Activated naive CD4-positive, alpha-beta T cell treated with anti-CD3 and anti-CD28 coated beads, Interleukin-2, amount 50 U/mL, for 24 hours (primary cell): ENCODE measurements around the gene DND1.
"Not testable (repeated sequence)": the region's sequence is repeated elsewhere in the genome, so short reads cannot be mapped to it uniquely, and the experiment has no call there.

Source experiments
- H3K27ac Mint-ChIP-seq: one replicate; pipeline ENCODE4 v1.8.0; 2021; ENCODE audit warnings: mild to moderate bottlenecking, mixed read lengths
- H3K27me3 Mint-ChIP-seq: one replicate; pipeline ENCODE4 v1.8.0; 2021; ENCODE audit warnings: mixed read lengths
- H3K36me3 Mint-ChIP-seq: one replicate; pipeline ENCODE4 v1.8.0; 2021; ENCODE audit warnings: mixed read lengths
- H3K4me1 Mint-ChIP-seq: one replicate; pipeline ENCODE4 v1.8.0; 2021; ENCODE audit warnings: mixed read lengths
- H3K4me3 Mint-ChIP-seq: one replicate; pipeline ENCODE4 v1.8.0; 2021; ENCODE audit warnings: mild to moderate bottlenecking, mixed read lengths
- H3K9me3 Mint-ChIP-seq: one replicate; pipeline ENCODE4 v1.8.0; 2021; ENCODE audit warnings: mixed read lengths

DND1 gene

GRCh38 chr5:140673187-140673976 is at the start of gene DND1:
Gene DND1 (minus strand): TSS chr5:140673576. CDS start chr5:140673542, 34 bp downstream.
- H3K36me3 Mint-ChIP-seq = peaks cover 14% of the 10 kb centered on the region
- H3K9me3 Mint-ChIP-seq = no peaks in the 10 kb centered on the region
- H3K27me3 Mint-ChIP-seq = no peaks in the 10 kb centered on the region
- H3K4me1 Mint-ChIP-seq = no peaks in the 10 kb centered on the region
- no peak within 1 kb of the TSS for H3K27ac Mint-ChIP-seq
- no peak within 1 kb of the TSS for H3K4me3 Mint-ChIP-seq

- H3K4me1 Mint-ChIP-seq, H3K27me3 Mint-ChIP-seq, H3K27ac Mint-ChIP-seq, H3K9me3 Mint-ChIP-seq, H3K36me3 Mint-ChIP-seq, H3K4me3 Mint-ChIP-seq: not testable (repeated sequence)
These were observed 48.0 kb upstream of the DND1 start for GRCh38 chr5:140721395-140721794.

GRCh38 chr5:140720738-140721137 is 47.4 kb upstream of the DND1 start:
- H3K27ac Mint-ChIP-seq, H3K9me3 Mint-ChIP-seq, H3K4me1 Mint-ChIP-seq, H3K4me3 Mint-ChIP-seq, H3K27me3 Mint-ChIP-seq, H3K36me3 Mint-ChIP-seq: not testable (repeated sequence)

- Mint-ChIP-seq H3K4me3 (no peak overlapping the region), H3K27me3 (peaks cover 5% of the 10 kb centered on the region), H3K9me3 (no peaks in the 10 kb centered on the region), H3K27ac (no peak overlapping the region), H3K36me3 (no peaks in the 10 kb centered on the region), H3K4me1 (peaks cover 5% of the 10 kb centered on the region)
These were observed 44.9 kb upstream of the DND1 start for GRCh38 chr5:140718266-140718592.

GRCh38 chr5:140716238-140716637 is 42.9 kb upstream of the DND1 start:
- peaks cover 17% of the 10 kb centered on the region for H3K4me1 Mint-ChIP-seq
- H3K27ac Mint-ChIP-seq, H3K27me3 Mint-ChIP-seq, H3K9me3 Mint-ChIP-seq, H3K36me3 Mint-ChIP-seq, H3K4me3 Mint-ChIP-seq: not testable (repeated sequence)

- Mint-ChIP-seq H3K27me3 (no peaks in the 10 kb centered on the region), H3K4me1 (peaks cover 30% of the 10 kb centered on the region), H3K9me3 (no peaks in the 10 kb centered on the region), H3K4me3 (no peak overlapping the region), H3K36me3 (no peaks in the 10 kb centered on the region), H3K27ac (peak overlapping the region; percentile 69)
These were observed 40.3 kb upstream of the DND1 start for GRCh38 chr5:140713562-140714094.

- H3K9me3 Mint-ChIP-seq = no peaks in the 10 kb centered on the region
- H3K27ac Mint-ChIP-seq = peak overlapping the region; percentile 80
- no peaks in the 10 kb centered on the region for H3K27me3 Mint-ChIP-seq
- peaks cover 30% of the 10 kb centered on the region for H3K4me1 Mint-ChIP-seq
- peak overlapping the region; percentile 95 for H3K4me3 Mint-ChIP-seq
- peaks cover 3% of the 10 kb centered on the region for H3K36me3 Mint-ChIP-seq
These were observed 38.4 kb upstream of the DND1 start for GRCh38 chr5:140711794-140712193.

- H3K4me1 Mint-ChIP-seq = peaks cover 30% of the 10 kb centered on the region
These were observed 37.6 kb upstream of the DND1 start for GRCh38 chr5:140710899-140711552.

GRCh38 chr5:140708787-140709186 is 35.4 kb upstream of the DND1 start:
- not testable (repeated sequence) for H3K27ac Mint-ChIP-seq

More at GRCh38 chr5:140710899-140711552, 37.6 kb upstream of the DND1 start:
- Mint-ChIP-seq H3K27ac (peak overlapping the region; percentile 99), H3K36me3 (peaks cover 4% of the 10 kb centered on the region), H3K27me3 (no peaks in the 10 kb centered on the region), H3K9me3 (no peaks in the 10 kb centered on the region), H3K4me3 (peak overlapping the region; percentile 95)

GRCh38 chr5:140707812-140708211 is 34.4 kb upstream of the DND1 start:
- H3K27me3 Mint-ChIP-seq = no peaks in the 10 kb centered on the region
- peaks cover 22% of the 10 kb centered on the region for H3K4me1 Mint-ChIP-seq
- peaks cover 13% of the 10 kb centered on the region for H3K36me3 Mint-ChIP-seq
- no peak overlapping the region for H3K4me3 Mint-ChIP-seq
- peak overlapping the region; percentile 19 for H3K27ac Mint-ChIP-seq
- no peaks in the 10 kb centered on the region for H3K9me3 Mint-ChIP-seq

More at GRCh38 chr5:140708787-140709186, 35.4 kb upstream of the DND1 start:
- Mint-ChIP-seq H3K4me1 (peaks cover 28% of the 10 kb centered on the region), H3K36me3 (peaks cover 11% of the 10 kb centered on the region)
- not testable (repeated sequence) for H3K27me3 Mint-ChIP-seq, H3K9me3 Mint-ChIP-seq, H3K4me3 Mint-ChIP-seq

- Mint-ChIP-seq H3K9me3 (no peaks in the 10 kb centered on the region), H3K27ac (peak within 1 kb of the TSS; percentile 98), H3K27me3 (no peaks in the 10 kb centered on the region), H3K36me3 (peaks cover 32% of the 10 kb centered on the region), H3K4me1 (peaks cover 25% of the 10 kb centered on the region), H3K4me3 (peak within 1 kb of the TSS; percentile 100)
These were observed 27.1 kb upstream of the DND1 start, which contains the start of gene ZMAT2 for GRCh38 chr5:140700177-140701144. Gene ZMAT2 (plus strand): TSS chr5:140700447. CDS start chr5:140700461, 14 bp downstream.

GRCh38 chr5:140696891-140697492 is 23.6 kb upstream of the DND1 start:
- H3K27ac Mint-ChIP-seq = no peak overlapping the region
- H3K4me3 Mint-ChIP-seq = no peak overlapping the region
- H3K36me3 Mint-ChIP-seq = peaks cover 26% of the 10 kb centered on the region
- H3K27me3 Mint-ChIP-seq = no peaks in the 10 kb centered on the region
- no peaks in the 10 kb centered on the region for H3K9me3 Mint-ChIP-seq
- H3K4me1 Mint-ChIP-seq = peaks cover 31% of the 10 kb centered on the region

- H3K4me1 Mint-ChIP-seq = peaks cover 36% of the 10 kb centered on the region
- H3K4me3 Mint-ChIP-seq = no peak overlapping the region
- H3K36me3 Mint-ChIP-seq = peaks cover 20% of the 10 kb centered on the region
- no peaks in the 10 kb centered on the region for H3K27me3 Mint-ChIP-seq
- no peak overlapping the region for H3K27ac Mint-ChIP-seq
- no peaks in the 10 kb centered on the region for H3K9me3 Mint-ChIP-seq
These were observed 20.9 kb upstream of the DND1 start for GRCh38 chr5:140694276-140694675.

GRCh38 chr5:140690941-140691924 is 17.9 kb upstream of the DND1 start, which contains the start of the genes HARS1 and HARS2:
Gene HARS1 (minus strand): TSS chr5:140691370. CDS start chr5:140691304, 66 bp downstream.
Gene HARS2 (plus strand): TSS chr5:140691455. CDS start chr5:140691649, 194 bp downstream.
- Mint-ChIP-seq H3K9me3 (no peaks in the 10 kb centered on the region), H3K36me3 (peaks cover 9% of the 10 kb centered on the region), H3K4me1 (peaks cover 49% of the 10 kb centered on the region), H3K4me3 (peak within 1 kb of the TSS; percentile 100), H3K27me3 (no peaks in the 10 kb centered on the region), H3K27ac (peak within 1 kb of the TSS; percentile 98)
